ENCODE data around the gene SELENOO. TPM values are rescaled to one million over a fixed set of nuclear protein-coding genes. Genes with fewer than 3 reads are reported as not detected.

SELENOO gene
- total RNA-seq, 6 experiments from 2014 or later: 51.1 to 67.8 (median 59.2) TPM

GRCh38 chr22:50192436-50193204 lies 8.2 kb upstream of the SELENOO start:
- Histone ChIP-seq H3K27ac (peak overlapping the region in 1 of 3 donors; percentile 78), H3K36me3 (peaks cover 0 to 4% (median 0%) of the 10 kb centered on the region in 4 donors), H3K9me3 (no peaks in the 10 kb centered on the region), H3K27me3 (no peaks in the 10 kb centered on the region), H3K4me3 (no peak overlapping the region), H3K4me1 (peaks cover 0 to 35% (median 15%) of the 10 kb centered on the region in 4 donors)
- no peak for TF ChIP-seq CTCF (IDR thresholded peaks at IDR 0.05)
- TF ChIP-seq POLR2A (IDR thresholded peaks at IDR 0.05): no peak
- WGBS (ENCODE audit: insufficient coverage, low coverage, low lambda C conversion rate, missing lambda C conversion rate): 47% methylated on average over 5 of the region's 25 CpGs
- ATAC-seq: no peak
- intact Hi-C loops (cut with DNase I): no loop called here
- DNase-seq: no peak

- ATAC-seq (no peak), DNase-seq (no peak)
- no peak overlapping the region for H3K27ac ChIP-seq
- WGBS (ENCODE audit: insufficient coverage, low coverage, low lambda C conversion rate, missing lambda C conversion rate): no CpG with 5 or more reads among the region's 8 CpGs
- intact Hi-C loops (cut with DNase I): no loop called here
- peaks cover 0 to 35% (median 15%) of the 10 kb centered on the region in 4 donors for H3K4me1 ChIP-seq
- H3K4me3 ChIP-seq: no peak overlapping the region
- TF ChIP-seq POLR2A (IDR thresholded peaks at IDR 0.05) (no peak), CTCF (IDR thresholded peaks at IDR 0.05) (no peak)
- no peaks in the 10 kb centered on the region for H3K9me3 ChIP-seq
- H3K36me3 ChIP-seq: peaks cover 0 to 10% (median 2%) of the 10 kb centered on the region in 4 donors
- no peaks in the 10 kb centered on the region for H3K27me3 ChIP-seq
Observed at GRCh38 chr22:50193621-50194020, 7.2 kb upstream of the SELENOO start.

- ATAC-seq (no peak), DNase-seq (no peak)
- Histone ChIP-seq H3K4me1 (peaks cover 0 to 30% (median 15%) of the 10 kb centered on the region in 4 donors), H3K36me3 (peaks cover 0 to 10% (median 2%) of the 10 kb centered on the region in 4 donors), H3K27me3 (no peaks in the 10 kb centered on the region), H3K4me3 (no peak overlapping the region), H3K9me3 (no peaks in the 10 kb centered on the region), H3K27ac (peak overlapping the region in 1 of 3 donors; percentile 63)
- intact Hi-C loops (cut with DNase I): no loop called here
- 46% methylated on average over 4 of the region's 44 CpGs for WGBS (ENCODE audit: insufficient coverage, low coverage, low lambda C conversion rate, missing lambda C conversion rate)
- TF ChIP-seq POLR2A (IDR thresholded peaks at IDR 0.05) (no peak), CTCF (IDR thresholded peaks at IDR 0.05) (no peak)
Observed at GRCh38 chr22:50194037-50194805, 6.6 kb upstream of the SELENOO start.

- no peak overlapping the region for H3K4me3 ChIP-seq
- H3K9me3 ChIP-seq: no peaks in the 10 kb centered on the region
- H3K27me3 ChIP-seq: no peaks in the 10 kb centered on the region
- peaks cover 0 to 25% (median 10%) of the 10 kb centered on the region in 4 donors for H3K4me1 ChIP-seq
- ATAC-seq: no peak
- no peak overlapping the region for H3K27ac ChIP-seq
- intact Hi-C loops (cut with DNase I): no loop called here
- 40% methylated on average over 1 of the region's 18 CpGs for WGBS (ENCODE audit: insufficient coverage, low coverage, low lambda C conversion rate, missing lambda C conversion rate)
- H3K36me3 ChIP-seq: peaks cover 0 to 10% (median 2%) of the 10 kb centered on the region in 4 donors
- DNase-seq: no peak
- no peak for TF ChIP-seq POLR2A (IDR thresholded peaks at IDR 0.05)
- TF ChIP-seq CTCF (IDR thresholded peaks at IDR 0.05): peak in 1 of 4 donors; percentile 5
Observed at GRCh38 chr22:50196256-50196655, 4.6 kb upstream of the SELENOO start.

Data from right lobe of liver (tissue), 6 donors.